Activated naive CD4-positive, alpha-beta T cell treated with anti-CD3 and anti-CD28 coated beads, Interleukin-2, amount 50 U/mL, for 72 hours (primary cell): ENCODE measurements around the gene SLC14A1. TPM values are rescaled to one million over a fixed set of nuclear protein-coding genes. Genes with fewer than 3 reads are reported as not detected.
A peak's percentile ranks its signal among the peaks of the same experiment; 100 is the strongest.

Source experiments
- ATAC-seq, 2 donors: fragments of 150-1000 bp; cut with Tn5 transposase; 2 replicates each; pipeline ENCODE4 v1.10.0; 2021; ENCODE audit warnings: mild to moderate bottlenecking in 2 of 2, moderate library complexity in 2 of 2
- DNase-seq, 2 donors: peaks; one replicate each; pipeline ENCODE4 v3.0.0; 2021 to 2022; ENCODE audit warnings: low spot score in 2 of 2
- H3K27ac Mint-ChIP-seq, 2 donors: one replicate each; pipeline ENCODE4 v1.8.0; 2022; ENCODE audit warnings: mild to moderate bottlenecking in 2 of 2, mixed read lengths in 2 of 2
- H3K36me3 Mint-ChIP-seq, 2 donors: one replicate each; pipeline ENCODE4 v1.8.0; 2022; ENCODE audit warnings: mixed read lengths in 2 of 2
- H3K9me3 Mint-ChIP-seq, 2 donors: one replicate each; pipeline ENCODE4 v1.8.0; 2022; ENCODE audit warnings: mixed read lengths in 2 of 2
- total RNA-seq, 2 donors: library from RNA; stranded (reverse); gene quantifications; one replicate each; pipeline ENCODE4 v1.2.3, GENCODE V29; 2022

SLC14A1 gene
- under 1 TPM; 0.14 to 0.54 TPM for total RNA-seq

DNA sequence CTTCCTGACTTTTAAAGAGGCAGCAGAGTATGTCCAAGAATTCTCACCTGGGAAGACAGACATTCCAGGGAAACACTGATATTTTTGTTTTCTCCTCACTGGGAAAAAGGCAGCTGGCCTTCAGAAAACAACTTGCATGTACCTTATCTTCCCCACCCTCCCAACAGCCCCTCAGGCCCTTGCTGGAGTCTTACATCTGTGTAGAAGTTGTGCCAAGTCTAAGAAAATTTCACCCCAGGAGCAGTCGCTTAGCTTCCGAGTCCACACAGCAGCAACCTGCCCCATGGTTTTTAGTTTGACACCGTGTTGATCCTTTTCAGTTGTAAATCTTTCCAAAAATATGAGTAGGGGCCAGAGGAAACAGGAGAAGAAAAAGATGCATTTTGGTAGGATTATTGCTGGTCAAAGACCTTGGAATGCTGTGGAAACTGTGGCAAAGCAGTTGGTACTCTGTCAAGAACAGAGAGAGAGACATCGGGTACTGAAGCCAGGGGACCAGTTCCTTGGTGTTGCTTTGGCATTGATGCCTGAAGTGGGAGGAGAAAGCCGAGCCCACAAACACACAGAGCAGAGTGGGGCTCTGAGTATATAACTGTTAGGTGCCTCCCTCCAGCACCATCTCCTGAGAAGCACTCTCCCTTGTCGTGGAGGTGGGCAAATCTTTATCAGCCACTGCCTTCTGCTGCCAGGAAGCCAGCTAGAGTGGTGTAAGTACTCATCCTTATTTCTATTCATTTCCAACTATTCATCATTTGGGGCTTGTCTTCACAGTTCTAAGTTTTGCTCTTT, at the start of gene SLC14A1:
Gene SLC14A1, plus strand, starts transcription at position 615 of the 789 bp plus-strand sequence. CDS start 6,140 bp downstream, outside the sequence.
- DNase-seq: no peak
- Mint-ChIP-seq H3K27ac (no peak within 1 kb of the TSS), H3K9me3 (no peaks in the 10 kb centered on the region), H3K36me3 (no peaks in the 10 kb centered on the region)
- no peak for ATAC-seq

DNA sequence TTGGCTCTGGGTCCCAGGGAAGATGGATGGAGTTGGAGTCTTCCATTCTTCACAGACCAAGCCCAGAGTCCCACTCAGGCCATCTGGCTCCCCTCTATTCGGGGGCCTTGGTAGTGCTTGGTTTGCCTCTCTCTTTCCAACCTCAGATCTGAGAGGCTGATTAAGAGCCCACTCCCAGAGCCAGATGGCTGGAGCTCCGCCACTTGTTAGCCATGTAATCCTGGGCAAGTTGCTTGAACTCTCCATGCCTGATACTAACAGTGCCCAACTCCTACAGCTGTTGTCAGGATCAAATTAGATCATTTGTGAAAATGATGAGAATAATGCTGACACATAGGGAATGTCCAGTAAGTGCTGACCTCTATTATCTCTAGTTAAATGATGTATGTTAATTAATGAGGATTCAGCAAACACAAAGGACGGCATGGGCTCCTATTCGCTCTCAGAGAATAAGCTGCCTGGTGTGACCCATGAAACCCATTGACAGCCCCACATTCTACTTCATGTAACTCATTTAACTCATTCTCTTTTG, 46.6 kb upstream of the SLC14A1 start:
- H3K27ac Mint-ChIP-seq: no peak overlapping the region
- ATAC-seq: no peak
- H3K36me3 Mint-ChIP-seq: no peaks in the 10 kb centered on the region
- no peaks in the 10 kb centered on the region for H3K9me3 Mint-ChIP-seq
- DNase-seq: no peak

DNA sequence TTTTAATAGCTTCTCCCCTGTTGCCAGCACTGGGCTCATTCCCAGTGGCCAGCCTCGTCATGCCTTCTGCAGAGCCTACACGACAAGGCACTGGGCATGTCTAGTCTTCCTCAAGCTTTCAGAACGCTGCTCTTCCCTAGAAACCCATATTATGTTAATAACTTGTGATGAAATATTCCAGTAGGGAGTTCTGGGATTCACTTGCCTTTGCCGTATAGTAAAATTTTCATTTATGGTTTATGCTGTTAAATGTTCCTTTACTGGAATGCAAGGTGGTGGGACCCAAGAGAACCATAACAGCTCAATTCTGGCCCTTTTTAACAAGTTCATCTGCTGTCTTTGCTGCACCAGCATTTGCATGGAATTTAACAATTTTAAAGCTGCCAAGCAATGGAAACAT, 45.5 kb upstream of the SLC14A1 start:
- Mint-ChIP-seq H3K27ac (no peak overlapping the region), H3K36me3 (no peaks in the 10 kb centered on the region), H3K9me3 (no peaks in the 10 kb centered on the region)
- ATAC-seq (no peak), DNase-seq (no peak)

DNA sequence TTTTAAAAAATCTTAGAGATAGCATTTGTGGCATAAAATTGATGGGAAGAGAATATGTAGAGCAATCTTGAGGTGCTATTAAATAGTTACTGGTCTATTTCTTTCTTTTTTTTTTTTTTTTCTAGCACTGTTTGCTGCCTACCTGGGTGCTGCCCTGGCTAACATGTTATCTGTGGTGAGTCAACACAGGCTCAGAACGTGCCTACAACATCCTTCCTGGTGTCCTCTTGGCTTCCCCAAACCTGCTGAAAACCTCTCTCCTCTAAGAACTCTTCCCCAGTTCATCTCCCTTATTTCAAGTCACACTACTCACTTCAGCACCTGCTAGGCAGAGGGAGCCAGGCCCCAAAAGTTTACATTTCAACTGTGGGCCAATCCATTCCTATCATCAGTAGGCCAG, 45.1 kb upstream of the SLC14A1 start:
- ATAC-seq: no peak
- DNase-seq: no peak
- Mint-ChIP-seq H3K36me3 (no peaks in the 10 kb centered on the region), H3K27ac (no peak overlapping the region), H3K9me3 (no peaks in the 10 kb centered on the region)

DNA sequence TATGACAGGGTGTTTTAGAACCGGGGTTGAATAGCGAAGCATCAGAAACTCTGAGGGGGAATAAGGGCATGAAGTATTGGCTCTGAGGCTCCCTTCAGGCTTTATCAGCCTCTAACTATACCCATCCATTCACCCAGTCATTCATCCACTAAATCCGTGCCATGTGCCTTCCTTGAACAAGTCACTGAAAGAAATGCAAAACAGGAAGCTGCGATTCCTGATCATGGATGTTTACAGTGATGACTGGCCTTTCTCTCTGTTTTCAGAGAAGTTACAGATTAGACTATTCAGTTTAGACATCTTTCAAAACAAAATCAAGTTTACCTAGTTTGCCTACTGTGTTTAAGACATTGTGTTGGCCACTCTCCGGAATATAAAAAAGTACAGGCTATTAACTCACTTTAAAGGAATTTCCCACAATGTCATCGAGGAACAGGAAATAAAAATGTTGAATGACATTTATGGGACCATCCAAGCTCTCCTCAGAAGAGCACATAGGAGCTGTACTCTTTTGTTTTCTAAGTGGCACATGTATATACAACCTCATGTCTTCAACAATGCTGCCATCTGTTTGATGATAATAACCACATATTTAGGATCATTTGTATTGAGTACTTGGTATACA, 43.8 kb upstream of the SLC14A1 start:
- no peaks in the 10 kb centered on the region for H3K9me3 Mint-ChIP-seq
- ATAC-seq: no peak
- no peaks in the 10 kb centered on the region for H3K36me3 Mint-ChIP-seq
- no peak overlapping the region for H3K27ac Mint-ChIP-seq
- DNase-seq: no peak

DNA sequence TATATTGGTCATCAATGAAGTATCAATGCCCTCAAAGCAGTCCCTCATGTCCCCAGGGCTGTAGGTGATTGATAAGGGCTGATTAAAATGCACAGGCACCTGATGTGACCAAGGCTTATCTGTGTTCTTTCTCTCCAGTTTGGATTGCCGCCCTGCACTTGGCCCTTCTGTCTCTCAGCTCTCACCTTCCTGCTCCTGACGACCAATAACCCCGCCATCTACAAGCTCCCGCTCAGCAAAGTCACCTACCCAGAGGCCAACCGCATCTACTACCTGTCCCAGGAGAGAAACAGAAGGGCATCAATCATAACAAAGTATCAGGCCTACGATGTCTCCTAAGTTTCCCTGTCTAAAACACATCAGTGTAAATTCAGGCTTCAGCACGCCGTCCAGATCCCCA, 41.8 kb upstream of the SLC14A1 start:
- no peak for ATAC-seq
- H3K36me3 Mint-ChIP-seq: no peaks in the 10 kb centered on the region

DNA sequence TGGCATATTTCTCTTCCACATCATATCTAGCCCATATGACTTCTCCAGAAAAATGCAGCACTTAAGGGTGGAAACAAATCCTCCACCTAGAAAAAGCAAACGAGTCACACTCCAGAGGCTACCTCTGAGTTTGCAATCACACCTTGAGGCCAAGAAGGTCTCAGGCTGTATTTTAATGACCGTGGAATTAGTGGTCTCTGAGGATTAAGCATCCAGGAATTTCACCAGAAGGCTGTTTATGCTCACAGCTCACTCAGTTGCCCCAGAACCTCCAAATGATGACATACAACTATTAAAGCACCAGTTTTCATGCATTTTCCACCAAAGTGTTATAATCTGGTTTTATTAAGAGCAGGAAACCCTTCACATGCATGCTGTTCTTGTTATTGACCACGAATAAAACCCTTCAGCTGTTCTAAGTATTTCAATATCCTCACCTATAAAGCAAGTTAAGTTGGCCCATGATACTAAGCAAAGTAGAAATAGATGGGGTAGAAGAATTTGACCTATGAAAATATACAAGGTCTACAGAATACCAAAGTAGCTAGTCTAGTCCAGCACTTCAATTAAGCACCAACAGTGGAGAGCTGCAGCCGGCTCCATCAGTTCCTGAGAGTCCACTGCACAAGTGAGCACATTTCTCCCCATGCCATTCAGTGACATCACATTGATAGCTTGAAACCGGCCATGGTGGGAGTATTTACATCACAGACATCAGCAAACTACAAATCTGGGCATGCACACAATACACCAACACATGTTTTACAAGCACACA, 39.5 kb upstream of the SLC14A1 start:
- Mint-ChIP-seq H3K27ac (no peak overlapping the region), H3K36me3 (no peaks in the 10 kb centered on the region), H3K9me3 (no peaks in the 10 kb centered on the region)
- DNase-seq: no peak
- ATAC-seq: no peak

More for the DNA sequence above, 41.8 kb upstream of the SLC14A1 start:
- Mint-ChIP-seq H3K9me3 (no peaks in the 10 kb centered on the region), H3K27ac (no peak overlapping the region)
- no peak for DNase-seq

DNA sequence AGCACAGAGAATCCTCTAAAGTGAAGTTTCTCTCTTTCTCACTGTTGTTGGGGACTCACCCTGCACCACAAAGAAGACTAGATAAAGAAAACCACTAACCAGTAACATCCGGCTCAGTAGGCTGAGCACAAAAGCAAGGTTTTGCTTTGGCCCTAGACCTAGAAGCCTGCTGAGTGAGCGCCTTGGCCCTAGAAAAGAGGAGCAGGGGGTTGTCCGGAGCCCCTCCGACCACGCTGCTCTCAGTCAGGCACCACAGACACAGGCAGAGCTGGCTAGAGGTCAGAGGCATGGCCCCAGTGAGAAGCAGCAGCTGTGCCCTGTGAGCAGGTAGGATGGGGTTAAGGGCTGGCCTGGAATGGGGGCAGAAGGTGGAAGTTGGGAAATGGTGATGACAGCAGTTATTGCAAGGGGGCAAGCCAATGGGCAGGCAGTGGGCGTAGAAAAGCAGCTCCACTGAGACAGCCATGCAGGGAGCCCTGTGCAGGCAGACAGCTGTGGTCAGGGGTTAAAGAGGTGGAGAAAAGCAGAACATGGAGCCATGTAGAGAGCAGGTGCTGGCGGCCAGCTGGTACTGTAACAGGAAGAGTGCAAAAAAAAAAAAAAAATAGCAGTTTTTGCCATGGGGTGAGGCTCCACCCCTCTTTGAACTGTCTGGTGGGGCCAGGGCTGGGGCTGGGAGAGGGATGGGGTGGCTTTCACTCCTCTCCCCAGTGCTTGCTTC, 36.9 kb upstream of the SLC14A1 start:
- Mint-ChIP-seq H3K27ac (peak overlapping the region; percentile 41 to 65), H3K36me3 (no peaks in the 10 kb centered on the region)

DNA sequence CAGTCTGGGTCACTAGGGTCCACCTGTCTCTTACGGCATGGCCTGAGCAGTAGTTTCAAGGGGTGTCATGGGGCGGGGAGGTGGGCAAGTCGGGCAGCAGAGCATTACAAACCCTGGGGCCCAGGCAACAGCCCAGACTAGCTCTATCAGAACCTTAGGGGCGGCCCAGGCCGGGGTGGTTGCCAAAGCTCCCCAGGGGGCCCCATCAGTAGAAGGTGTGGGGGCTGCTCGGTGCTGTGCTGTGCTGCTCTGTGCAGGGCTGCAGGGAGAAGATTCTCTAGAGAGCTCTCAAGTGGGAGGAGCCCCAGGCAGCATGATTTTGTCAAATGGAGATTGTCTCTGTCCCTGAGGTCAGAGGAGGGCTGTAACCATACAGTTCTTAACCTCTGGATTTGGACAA, 36.4 kb upstream of the SLC14A1 start:
- DNase-seq (no peak), ATAC-seq (no peak)
- H3K27ac Mint-ChIP-seq: no peak overlapping the region
- no peaks in the 10 kb centered on the region for H3K36me3 Mint-ChIP-seq
- H3K9me3 Mint-ChIP-seq: no peaks in the 10 kb centered on the region

More for the DNA sequence above, 36.9 kb upstream of the SLC14A1 start:
- H3K9me3 Mint-ChIP-seq: no peaks in the 10 kb centered on the region
- ATAC-seq (peak; percentile 91 to 93), DNase-seq (peak in 1 of 2 donors; percentile 48)

DNA sequence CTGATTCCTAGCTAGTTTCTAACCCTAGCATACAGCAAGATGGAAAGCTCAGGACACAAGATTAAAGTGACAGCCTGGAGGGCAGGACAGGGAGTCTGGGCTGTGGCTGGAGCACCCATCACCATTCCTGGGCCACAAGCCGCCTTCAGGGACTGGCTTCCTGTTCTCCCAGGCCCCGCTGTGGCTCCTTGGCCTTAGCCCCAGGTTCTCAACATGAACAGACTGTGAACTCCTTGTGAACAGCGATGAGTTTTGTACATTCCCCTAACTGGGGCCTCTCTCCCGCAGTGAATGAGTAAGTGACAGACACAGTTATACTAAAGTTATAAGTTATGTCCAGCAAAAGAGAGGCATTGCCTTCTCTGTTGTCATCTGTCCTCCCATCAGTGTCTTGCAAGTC, 35.9 kb upstream of the SLC14A1 start:
- no peak for ATAC-seq
- H3K9me3 Mint-ChIP-seq: no peaks in the 10 kb centered on the region
- H3K36me3 Mint-ChIP-seq: no peaks in the 10 kb centered on the region
- DNase-seq: no peak
- H3K27ac Mint-ChIP-seq: peak overlapping the region in 1 of 2 donors; percentile 51

DNA sequence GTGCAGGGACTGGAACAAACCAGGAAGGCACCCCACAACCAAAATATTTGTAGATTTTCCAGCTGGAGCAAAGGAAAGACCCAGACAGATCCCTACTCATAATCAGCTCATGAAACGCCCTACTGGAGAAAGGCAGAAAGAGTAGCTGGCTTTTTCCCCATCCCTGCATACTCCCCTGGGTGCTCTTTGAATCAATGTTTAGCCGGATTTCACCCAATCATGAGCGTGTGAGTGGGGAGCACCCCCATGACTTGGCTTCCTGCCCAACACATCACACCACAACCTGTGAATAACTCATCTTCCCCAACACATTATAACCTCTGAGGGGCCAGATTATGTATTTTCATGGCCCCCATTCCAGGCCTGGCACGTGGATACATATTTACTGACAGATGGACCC, 35.1 kb upstream of the SLC14A1 start:
- H3K36me3 Mint-ChIP-seq: peaks cover 3% of the 10 kb centered on the region in 2 donors
- H3K27ac Mint-ChIP-seq: peak overlapping the region in 1 of 2 donors; percentile 51
- peaks cover 0 to 2% of the 10 kb centered on the region in 2 donors for H3K9me3 Mint-ChIP-seq
- ATAC-seq (peak; percentile 44 to 67), DNase-seq (peak in 1 of 2 donors; percentile 64)

DNA sequence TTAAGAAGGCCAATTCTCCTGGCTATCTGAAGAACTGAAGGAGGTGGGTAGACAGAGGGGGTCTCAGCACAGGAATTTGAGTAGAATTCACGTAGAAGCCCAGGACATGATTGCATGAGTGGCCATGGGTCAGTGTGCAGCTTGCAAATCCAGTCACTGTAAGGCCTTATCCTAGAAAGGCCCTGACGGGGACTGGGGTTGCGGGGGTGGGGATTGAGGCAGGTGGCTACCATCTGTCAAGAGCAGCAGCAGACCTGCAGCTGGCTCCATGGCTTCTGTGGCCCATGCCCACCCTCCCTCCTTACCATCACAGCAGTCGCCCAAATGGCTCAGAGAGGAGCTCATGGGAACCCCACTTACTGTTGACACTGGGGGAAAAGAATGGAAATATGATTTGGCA, 34.6 kb upstream of the SLC14A1 start:
- H3K9me3 Mint-ChIP-seq: peaks cover 0 to 3% of the 10 kb centered on the region in 2 donors
- no peak for DNase-seq
- no peak for ATAC-seq
- peaks cover 5 to 6% of the 10 kb centered on the region in 2 donors for H3K36me3 Mint-ChIP-seq
- H3K27ac Mint-ChIP-seq: no peak overlapping the region

DNA sequence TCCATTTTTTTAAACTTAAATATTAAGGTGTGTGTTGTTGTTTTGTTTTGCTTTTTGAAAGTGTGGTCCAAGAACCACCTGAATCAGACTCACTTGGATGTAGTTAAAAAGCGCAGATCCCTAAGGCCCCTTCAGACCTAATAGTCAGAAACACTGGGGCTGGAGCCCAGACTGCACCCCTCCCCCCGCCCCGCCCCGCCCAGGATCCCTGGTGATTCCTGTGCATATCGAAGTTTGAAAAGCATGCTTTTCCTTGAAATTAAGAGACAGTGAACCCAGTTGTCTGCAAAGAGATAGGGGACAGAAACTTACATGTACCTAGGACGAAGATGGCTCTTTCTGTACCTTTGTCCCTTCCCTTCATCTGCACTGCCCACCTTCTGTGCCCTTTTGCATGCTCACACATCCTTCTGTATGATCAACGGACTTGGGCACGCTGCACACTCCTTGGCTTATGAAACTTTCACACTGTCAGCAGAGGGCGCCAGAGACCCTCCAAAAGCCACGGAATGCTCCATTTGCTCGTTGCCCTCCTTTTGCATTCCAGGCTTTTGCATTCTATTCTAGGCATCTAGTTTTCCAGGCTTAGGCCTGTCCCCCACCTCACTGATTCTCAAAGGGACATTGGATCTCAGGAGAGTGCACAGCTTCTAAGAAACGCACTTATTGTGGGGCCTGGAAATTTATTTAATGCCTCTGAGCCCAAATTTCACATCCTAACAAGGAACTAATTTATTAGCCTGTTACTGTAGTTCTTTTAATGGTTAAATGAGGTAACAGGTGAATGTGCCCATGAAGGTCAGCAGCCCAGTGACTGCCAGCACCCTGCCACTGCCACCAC, 32.8 kb upstream of the SLC14A1 start:
- DNase-seq (peak in 1 of 2 donors; percentile 76), ATAC-seq (peak in 1 of 2 donors; percentile 41)
- peaks cover 12 to 16% of the 10 kb centered on the region in 2 donors for H3K36me3 Mint-ChIP-seq
- H3K9me3 Mint-ChIP-seq: peaks cover 0 to 8% of the 10 kb centered on the region in 2 donors
- no peak overlapping the region for H3K27ac Mint-ChIP-seq

DNA sequence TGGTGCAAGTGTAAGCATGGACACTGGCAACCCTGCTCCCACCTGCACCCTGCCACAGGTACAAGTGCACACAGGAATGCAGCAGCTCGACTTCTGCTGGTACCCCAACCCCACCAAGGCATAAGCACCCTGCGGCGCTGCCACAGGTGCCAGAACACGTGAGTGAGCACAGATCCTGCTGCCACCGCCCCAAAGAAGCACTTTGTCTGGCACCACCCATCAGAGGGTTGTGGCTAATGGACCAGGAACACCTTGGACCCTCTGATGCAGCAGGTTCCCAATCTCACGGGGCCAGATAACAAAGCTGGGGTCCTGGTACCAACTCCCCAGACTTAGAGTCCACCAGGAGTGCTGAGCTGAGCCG, 32.2 kb upstream of the SLC14A1 start:
- Mint-ChIP-seq H3K27ac (no peak overlapping the region), H3K9me3 (peaks cover 0 to 8% of the 10 kb centered on the region in 2 donors), H3K36me3 (peaks cover 12 to 16% of the 10 kb centered on the region in 2 donors)
- DNase-seq (no peak), ATAC-seq (no peak)

DNA sequence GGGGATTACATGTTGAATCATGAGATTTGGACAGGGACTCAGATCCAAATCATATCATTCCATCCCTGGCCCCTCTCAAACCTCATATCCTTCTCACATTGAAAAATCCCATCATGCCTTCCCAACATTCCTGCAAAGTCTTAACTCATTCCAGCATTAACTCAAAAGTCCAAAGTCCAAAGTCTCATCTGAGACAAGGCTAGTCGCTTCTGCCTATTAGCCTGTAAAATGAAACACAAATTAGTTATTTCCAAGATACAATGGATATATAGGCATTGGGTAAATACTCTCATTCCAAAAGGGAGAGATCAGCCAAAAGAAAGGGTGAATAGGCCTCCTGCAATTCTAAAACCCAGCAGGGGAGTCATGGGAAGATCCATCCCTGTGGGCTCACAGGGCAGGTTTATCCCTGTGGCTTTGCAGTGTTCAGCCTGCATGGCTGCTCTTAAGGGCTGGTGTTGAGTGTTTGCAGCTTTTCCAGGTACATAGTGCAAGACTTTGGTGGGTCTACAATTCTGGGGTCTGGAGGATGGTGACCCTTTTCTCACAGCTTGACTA, 21.2 kb upstream of the SLC14A1 start:
- no peak overlapping the region for H3K27ac Mint-ChIP-seq
- ATAC-seq: no peak
- peaks cover 9 to 35% of the 10 kb centered on the region in 2 donors for H3K36me3 Mint-ChIP-seq
- H3K9me3 Mint-ChIP-seq: peaks cover 16 to 21% of the 10 kb centered on the region in 2 donors
- DNase-seq: no peak
